Trophoblast cell (in vitro differentiated cells and primary cell): ENCODE data around the gene SLC6A12.

Experiments used
- DNase-seq, 2 donors: peaks; one replicate each; pipeline ENCODE4 v3.0.0-alpha.2; 2016
- H2AFZ ChIP-seq: 2 replicates; pipeline ENCODE4 v1.6.1; 2013; ENCODE audit warnings: low read length, moderate library complexity, mild to moderate bottlenecking; ENCODE audit not compliant: insufficient read depth, poor library complexity
- H2AK5ac ChIP-seq: 2 replicates; pipeline ENCODE4 v1.6.1; 2013; ENCODE audit warnings: mild to moderate bottlenecking, low read length
- H2BK120ac ChIP-seq: 2 replicates; pipeline ENCODE4 v1.6.1; 2013; ENCODE audit warnings: low read length, mild to moderate bottlenecking, moderate library complexity; ENCODE audit not compliant: insufficient read depth, poor library complexity
- H2BK12ac ChIP-seq: 2 replicates; pipeline ENCODE4 v1.6.1; 2013; ENCODE audit warnings: mild to moderate bottlenecking, low read length, moderate library complexity
- H2BK5ac ChIP-seq: 2 replicates; pipeline ENCODE4 v1.6.1; 2013; ENCODE audit warnings: low read length, low read depth, moderate library complexity, mild to moderate bottlenecking; ENCODE audit not compliant: poor library complexity
- H3K14ac ChIP-seq: 2 replicates; pipeline ENCODE4 v1.6.1; 2013; ENCODE audit warnings: mild to moderate bottlenecking, low read length
- H3K18ac ChIP-seq: 2 replicates; pipeline ENCODE4 v1.6.1; 2013; ENCODE audit warnings: mild to moderate bottlenecking, low read length
- H3K23ac ChIP-seq: 2 replicates; pipeline ENCODE4 v1.6.1; 2013; ENCODE audit warnings: low read length
- H3K27ac ChIP-seq: 2 replicates; pipeline ENCODE4 v1.5.1; 2013; ENCODE audit warnings: low read depth, mild to moderate bottlenecking, inconsistent platforms, low read length, moderate library complexity
- H3K27me3 ChIP-seq: 2 replicates; pipeline ENCODE4 v1.6.1; 2013; ENCODE audit warnings: inconsistent platforms, mild to moderate bottlenecking, low read length, moderate library complexity; ENCODE audit not compliant: insufficient read depth
- H3K36me3 ChIP-seq, 2 experiments: 1 replicate in 1 of 2; 2 replicates in 1 of 2; pipeline ENCODE4 v1.6.1; 2013; ENCODE audit warnings: low read length in 2 of 2, mild to moderate bottlenecking in 2 of 2, moderate library complexity in 1 of 2; ENCODE audit not compliant: insufficient read depth in 2 of 2, control insufficient read depth in 1 of 2
- H3K4ac ChIP-seq: 2 replicates; pipeline ENCODE4 v1.6.1; 2013; ENCODE audit warnings: low read depth, mild to moderate bottlenecking, low read length, moderate library complexity
- H3K4me1 ChIP-seq, 2 experiments: 1 replicate in 1 of 2; 2 replicates in 1 of 2; pipeline ENCODE4 v1.6.1; 2013; ENCODE audit warnings: low read length in 2 of 2, mild to moderate bottlenecking in 2 of 2, moderate library complexity in 1 of 2; ENCODE audit not compliant: insufficient read depth in 2 of 2, control insufficient read depth in 1 of 2
- H3K4me2 ChIP-seq: 2 replicates; pipeline ENCODE4 v1.6.1; 2013; ENCODE audit warnings: inconsistent platforms, mild to moderate bottlenecking, low read length, moderate library complexity
- H3K4me3 ChIP-seq: 2 replicates; pipeline ENCODE4 v1.5.1; 2013; ENCODE audit warnings: mild to moderate bottlenecking, low read depth, low read length, inconsistent platforms
- H3K79me1 ChIP-seq: one replicate; pipeline ENCODE4 v1.6.1; 2013; ENCODE audit warnings: low read length
- H3K79me2 ChIP-seq: 2 replicates; pipeline ENCODE4 v1.6.1; 2013; ENCODE audit warnings: low read length, mild to moderate bottlenecking; ENCODE audit not compliant: control insufficient read depth, insufficient read depth, poor library complexity
- H3K9ac ChIP-seq: 2 replicates; pipeline ENCODE4 v1.6.1; 2013; ENCODE audit warnings: mild to moderate bottlenecking, low read length
- H3K9me3 ChIP-seq: 2 replicates; pipeline ENCODE4 v1.6.1; 2013; ENCODE audit warnings: low read depth, mild to moderate bottlenecking, control low read depth, inconsistent platforms, low read length; ENCODE audit not compliant: insufficient read depth
- H4K12ac ChIP-seq: 2 replicates; pipeline ENCODE4 v1.6.1; 2013; ENCODE audit warnings: low read depth, mild to moderate bottlenecking, low read length, moderate library complexity
- H4K8ac ChIP-seq: 2 replicates; pipeline ENCODE4 v1.6.1; 2013; ENCODE audit warnings: low read depth, mild to moderate bottlenecking, low read length, moderate library complexity
- H4K91ac ChIP-seq: one replicate; pipeline ENCODE4 v1.6.1; 2013; ENCODE audit warnings: low read depth, mild to moderate bottlenecking, low read length, moderate library complexity
- WGBS: extraction: QIAGEN DNeasy Blood & Tissue Kit; methylation state at CpG from one replicate; pipeline ENCODE4 v1.1.7; 2013; ENCODE audit warnings: missing lambda C conversion rate; ENCODE audit not compliant: insufficient read length, insufficient coverage; ENCODE audit errors: extremely low coverage; 5-methylcytosine and 5-hydroxymethylcytosine counted together

Gene SLC6A12

GRCh38 chr12:254039-254438 is 40.1 kb upstream of the SLC6A12 start:
- Histone ChIP-seq H3K14ac (no peak overlapping the region), H2AFZ (no peak overlapping the region), H3K4me3 (no peak overlapping the region), H3K36me3 (no peaks in the 10 kb centered on the region), H3K18ac (no peak overlapping the region), H4K8ac (no peak overlapping the region), H2BK5ac (no peak overlapping the region), H3K79me1 (no peaks in the 10 kb centered on the region), H3K79me2 (no peaks in the 10 kb centered on the region), H3K4me2 (no peak overlapping the region), H3K27me3 (no peaks in the 10 kb centered on the region), H4K91ac (no peak overlapping the region), H3K27ac (no peak overlapping the region), H2BK12ac (no peak overlapping the region), H3K9ac (no peak overlapping the region), H3K9me3 (no peaks in the 10 kb centered on the region), H3K23ac (no peak overlapping the region), H2AK5ac (no peak overlapping the region), H2BK120ac (no peak overlapping the region), H3K4me1 (no peaks in the 10 kb centered on the region), H3K4ac (no peak overlapping the region), H4K12ac (no peak overlapping the region)
- no peak for DNase-seq
- 100% methylated on average over 1 of the region's 10 CpGs for WGBS

- Histone ChIP-seq H3K79me1 (no peaks in the 10 kb centered on the region), H4K91ac (no peak overlapping the region), H3K36me3 (no peaks in the 10 kb centered on the region), H3K23ac (no peak overlapping the region), H3K4me1 (no peaks in the 10 kb centered on the region), H3K18ac (no peak overlapping the region), H2BK5ac (no peak overlapping the region), H3K14ac (no peak overlapping the region), H3K9me3 (no peaks in the 10 kb centered on the region), H3K79me2 (no peaks in the 10 kb centered on the region), H3K4me3 (no peak overlapping the region), H2AFZ (no peak overlapping the region), H3K4ac (no peak overlapping the region), H3K4me2 (no peak overlapping the region), H4K12ac (no peak overlapping the region), H3K27ac (no peak overlapping the region), H2BK120ac (no peak overlapping the region), H3K9ac (no peak overlapping the region), H4K8ac (no peak overlapping the region), H2AK5ac (no peak overlapping the region), H3K27me3 (no peaks in the 10 kb centered on the region), H2BK12ac (no peak overlapping the region)
- WGBS, result no CpG with 5 or more reads among the region's 12 CpGs
- no peak for DNase-seq
Measured at GRCh38 chr12:253116-253831, 39.3 kb upstream of the SLC6A12 start.

- DNase-seq, result no peak
Measured at GRCh38 chr12:252636-253035, 38.7 kb upstream of the SLC6A12 start.

GRCh38 chr12:247271-247670 is 33.3 kb upstream of the SLC6A12 start:
- Histone ChIP-seq H3K14ac (no peak overlapping the region), H3K18ac (no peak overlapping the region), H3K23ac (no peak overlapping the region), H2BK120ac (no peak overlapping the region), H3K4me2 (no peak overlapping the region), H4K8ac (no peak overlapping the region), H4K91ac (no peak overlapping the region), H2BK5ac (no peak overlapping the region), H3K27ac (no peak overlapping the region), H3K27me3 (no peaks in the 10 kb centered on the region), H3K79me2 (no peaks in the 10 kb centered on the region), H3K4me1 (no peaks in the 10 kb centered on the region), H3K4ac (no peak overlapping the region), H3K4me3 (no peak overlapping the region), H4K12ac (no peak overlapping the region), H2BK12ac (no peak overlapping the region), H2AFZ (no peak overlapping the region), H3K79me1 (no peaks in the 10 kb centered on the region), H3K9ac (no peak overlapping the region), H3K9me3 (no peaks in the 10 kb centered on the region), H3K36me3 (no peaks in the 10 kb centered on the region), H2AK5ac (no peak overlapping the region)
- WGBS, result no CpG with 5 or more reads among the region's 3 CpGs
- no peak for DNase-seq

More at GRCh38 chr12:252636-253035, 38.7 kb upstream of the SLC6A12 start:
- H3K4me1 ChIP-seq, result no peaks in the 10 kb centered on the region
- no peak overlapping the region for H3K23ac ChIP-seq
- H3K9ac ChIP-seq, result no peak overlapping the region
- no CpG with 5 or more reads among the region's 5 CpGs for WGBS
- no peak overlapping the region for H3K14ac ChIP-seq
- H3K79me2 ChIP-seq, result no peaks in the 10 kb centered on the region
- no peak overlapping the region for H2AK5ac ChIP-seq
- H4K12ac ChIP-seq, result no peak overlapping the region
- H3K27ac ChIP-seq, result no peak overlapping the region
- no peak overlapping the region for H2BK12ac ChIP-seq
- no peak overlapping the region for H3K4ac ChIP-seq
- H2BK120ac ChIP-seq, result no peak overlapping the region
- H4K8ac ChIP-seq, result no peak overlapping the region
- no peaks in the 10 kb centered on the region for H3K27me3 ChIP-seq
- no peak overlapping the region for H2AFZ ChIP-seq
- H3K79me1 ChIP-seq, result no peaks in the 10 kb centered on the region
- H3K4me3 ChIP-seq, result no peak overlapping the region
- no peak overlapping the region for H4K91ac ChIP-seq
- no peaks in the 10 kb centered on the region for H3K9me3 ChIP-seq
- H3K18ac ChIP-seq, result no peak overlapping the region
- no peaks in the 10 kb centered on the region for H3K36me3 ChIP-seq
- no peak overlapping the region for H3K4me2 ChIP-seq
- no peak overlapping the region for H2BK5ac ChIP-seq
